Adrenal gland (tissue), 5 donors: ENCODE data around the gene ATG16L1.

Experiments
- CTCF ChIP-seq, 6 experiments: fragments of 450-650 bp in 4 of 6; fragments of 200-600 bp in 2 of 6; sonication (generic) in 1 of 6; IDR thresholded peaks; 1 replicate in 5 of 6; 2 replicates in 1 of 6; pipeline versions ENCODE4 v1.5.1 to v1.8.0; 2016 to 2021; ENCODE audit warnings: antibody characterized with exemption in 6 of 6, mild to moderate bottlenecking in 2 of 6, moderate library complexity in 1 of 6
- POLR2A ChIP-seq, 2 donors: fragments of 450-650 bp; IDR thresholded peaks; one replicate each; pipeline ENCODE4 v1.6.1; 2017; ENCODE audit warnings: antibody characterized with exemption in 2 of 2, mild to moderate bottlenecking in 2 of 2, moderate library complexity in 1 of 2
- donor health status: DM: no; HTN: no; CAD: no.

GRCh38 chr2:233339427-233339826 lies 88.0 kb downstream of the ATG16L1 start:
- no peak for TF ChIP-seq CTCF (IDR thresholded peaks at IDR 0.05)
- no peak for TF ChIP-seq POLR2A (IDR thresholded peaks at IDR 0.05)
